ENCODE measurements around the gene PLXNA2. TPM values are rescaled to one million over a fixed set of nuclear protein-coding genes. Genes with fewer than 3 reads are reported as not detected.

PLXNA2 gene
- total and polyA plus RNA-seq, 2 donors (not counting 3 experiments of a cell fraction or from before 2014, with no cell fraction given) = 42.6 to 229 TPM

DNA sequence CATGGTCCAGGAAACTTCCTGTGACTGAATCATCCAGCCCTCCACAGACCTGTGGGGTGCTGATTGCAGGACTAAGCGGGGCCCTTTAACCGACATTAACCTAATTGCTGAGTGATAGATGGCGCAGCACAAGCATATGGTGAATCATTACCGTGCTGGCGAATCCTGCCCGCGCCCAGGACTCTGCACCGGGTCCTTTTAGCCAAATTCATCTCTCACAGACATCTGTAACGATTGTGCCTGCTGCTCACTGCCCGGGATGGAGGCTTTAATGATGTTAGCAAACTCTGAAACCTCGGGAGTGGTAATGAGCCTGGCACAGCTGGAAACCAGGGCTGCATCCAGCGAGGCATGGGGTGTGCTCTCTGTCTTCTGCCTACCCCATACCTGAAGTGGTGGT, 185.9 kb downstream of the PLXNA2 start:
- POLR2A ChIA-PET = no interaction called here
- no TSS peak for BruUV-seq (replicated peaks)
- intact Hi-C loops (cut with micrococcal nuclease) = no loop called here
- Histone ChIP-seq H3K9ac (replicated peaks; ENCODE audit: extremely low read depth, insufficient read depth, low read length) (no peak overlapping the region), H3K27me3 (ENCODE audit: control insufficient read depth in 2 of 2, insufficient read depth in 2 of 2, low read length in 2 of 2) (no peaks in the 10 kb centered on the region), H3K36me3 (ENCODE audit: control insufficient read depth in 2 of 2, extremely low read depth in 1 of 2, insufficient read depth in 2 of 2, low read length in 2 of 2) (peaks cover 33 to 40% of the 10 kb centered on the region in 2 experiments), H3K9me3 (replicated peaks; ENCODE audit: control insufficient read depth, insufficient read depth, low read length) (no peaks in the 10 kb centered on the region), H4K20me1 (replicated peaks; ENCODE audit: control insufficient read depth, extremely low read depth, insufficient read depth, low read length) (no peaks in the 10 kb centered on the region), H3K9me1 (replicated peaks; ENCODE audit: control insufficient read depth, extremely low read depth, insufficient read depth, low read length) (no peaks in the 10 kb centered on the region), H3K4me2 (ENCODE audit: insufficient read depth, low read length) (no peak overlapping the region), H3K4me1 (ENCODE audit: control insufficient read depth, extremely low read depth, insufficient read depth, low read length) (peaks cover 11% of the 10 kb centered on the region), H3K27ac (ENCODE audit: insufficient read depth, low read depth, low read length) (no peak overlapping the region), H2AFZ (ENCODE audit: low read depth, low read length) (no peak overlapping the region), H3K79me2 (ENCODE audit: control insufficient read depth, insufficient read depth, low read length) (no peaks in the 10 kb centered on the region), H3K4me3 (replicated peaks in 1 of 3; ENCODE audit: insufficient read depth in 1 of 3, low read depth in 1 of 3, low read length in 3 of 3) (no peak overlapping the region)
- CTCF ChIA-PET = interaction anchor here (1.3 to 5.1 kb wide), 2 partner anchors 12 to 187 kb away, joined by 5 to 20 read pairs; partner anchors contain the start of gene PLXNA2
- FAIRE-seq = no peak
- TF ChIP-seq POLR2A (IDR thresholded peaks at IDR 0.05; ENCODE audit: low read depth, low read length) (no peak), POLR2AphosphoS5 (IDR thresholded peaks at IDR 0.05; ENCODE audit: insufficient read depth, low read depth, low read length) (no peak), EZH2 (IDR thresholded peaks at IDR 0.05; ENCODE audit: borderline replicate concordance, low read depth, low read length, severe bottlenecking) (no peak), JUN (IDR thresholded peaks at IDR 0.05; ENCODE audit: borderline replicate concordance, insufficient read depth, insufficient read length, low read depth) (no peak), MYC (IDR thresholded peaks at IDR 0.05; ENCODE audit: low read depth, low read length) (no peak), FOS (IDR thresholded peaks at IDR 0.05; ENCODE audit: borderline replicate concordance, insufficient read depth, low read length) (no peak)
- TF ChIP-seq, protein P1, sequence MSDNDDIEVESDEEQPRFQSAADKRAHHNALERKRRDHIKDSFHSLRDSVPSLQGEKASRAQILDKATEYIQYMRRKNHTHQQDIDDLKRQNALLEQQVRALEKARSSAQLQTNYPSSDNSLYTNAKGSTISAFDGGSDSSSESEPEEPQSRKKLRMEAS (IDR thresholded peaks at IDR 0.05; ENCODE audit: insufficient read depth, insufficient read length) = no peak
- TF ChIP-seq, protein P2, sequence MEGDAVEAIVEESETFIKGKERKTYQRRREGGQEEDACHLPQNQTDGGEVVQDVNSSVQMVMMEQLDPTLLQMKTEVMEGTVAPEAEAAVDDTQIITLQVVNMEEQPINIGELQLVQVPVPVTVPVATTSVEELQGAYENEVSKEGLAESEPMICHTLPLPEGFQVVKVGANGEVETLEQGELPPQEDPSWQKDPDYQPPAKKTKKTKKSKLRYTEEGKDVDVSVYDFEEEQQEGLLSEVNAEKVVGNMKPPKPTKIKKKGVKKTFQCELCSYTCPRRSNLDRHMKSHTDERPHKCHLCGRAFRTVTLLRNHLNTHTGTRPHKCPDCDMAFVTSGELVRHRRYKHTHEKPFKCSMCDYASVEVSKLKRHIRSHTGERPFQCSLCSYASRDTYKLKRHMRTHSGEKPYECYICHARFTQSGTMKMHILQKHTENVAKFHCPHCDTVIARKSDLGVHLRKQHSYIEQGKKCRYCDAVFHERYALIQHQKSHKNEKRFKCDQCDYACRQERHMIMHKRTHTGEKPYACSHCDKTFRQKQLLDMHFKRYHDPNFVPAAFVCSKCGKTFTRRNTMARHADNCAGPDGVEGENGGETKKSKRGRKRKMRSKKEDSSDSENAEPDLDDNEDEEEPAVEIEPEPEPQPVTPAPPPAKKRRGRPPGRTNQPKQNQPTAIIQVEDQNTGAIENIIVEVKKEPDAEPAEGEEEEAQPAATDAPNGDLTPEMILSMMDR (IDR thresholded peaks at IDR 0.05; ENCODE audit: extremely low read depth in 1 of 2, insufficient read depth in 1 of 2, low read depth in 1 of 2, low read length in 2 of 2) = no peak
- dilution Hi-C loops (cut with MboI; ENCODE audit: extremely low pct_ligation_motif_present, low sequenced_read_pairs) = no loop called here
- DNase-seq (ENCODE audit: low read depth, low spot score) = no peak
